Embryonic facial prominence (tissue), 1 donor: ENCODE data around the gene VCL.
A peak's percentile ranks its signal among the peaks of the same experiment; 100 is the strongest.

Source experiments
- DNase-seq: peaks from one replicate; pipeline ENCODE4 v3.0.0-alpha.2; 2016; ENCODE audit errors: extremely low spot score

VCL gene

GRCh38 chr10:74150990-74151878 lies 153.3 kb downstream of the VCL start, which contains the start of gene ADK:
Gene ADK, plus strand, starts transcription at chr10:74151221. Its CDS starts 58 bp downstream, at chr10:74151279.
- peak; percentile 97 for DNase-seq

GRCh38 chr10:74151879-74152722 lies 154.2 kb downstream of the VCL start:
- no peak for DNase-seq

GRCh38 chr10:74153123-74153522 lies 155.2 kb downstream of the VCL start:
- DNase-seq = no peak

GRCh38 chr10:74153676-74154075 lies 155.8 kb downstream of the VCL start:
- DNase-seq = no peak

- DNase-seq = no peak
These were observed 159.0 kb downstream of the VCL start for GRCh38 chr10:74156919-74157289.

- DNase-seq = no peak
These were observed 162.1 kb downstream of the VCL start for GRCh38 chr10:74160013-74160412.

- DNase-seq = no peak
These were observed 165.6 kb downstream of the VCL start for GRCh38 chr10:74163319-74164068.

- DNase-seq = no peak
These were observed 167.0 kb downstream of the VCL start for GRCh38 chr10:74164716-74165529.

GRCh38 chr10:74165530-74165901 lies 167.6 kb downstream of the VCL start:
- no peak for DNase-seq

GRCh38 chr10:74167443-74167842 lies 169.5 kb downstream of the VCL start:
- DNase-seq = no peak
